ENCODE data around the gene COBL. TPM values are rescaled to one million over a fixed set of nuclear protein-coding genes. Genes with fewer than 3 reads are reported as not detected.

The COBL gene
- total RNA-seq, 6 experiments from 2014 or later = 21.5 to 35.9 (median 24.6) TPM

DNA sequence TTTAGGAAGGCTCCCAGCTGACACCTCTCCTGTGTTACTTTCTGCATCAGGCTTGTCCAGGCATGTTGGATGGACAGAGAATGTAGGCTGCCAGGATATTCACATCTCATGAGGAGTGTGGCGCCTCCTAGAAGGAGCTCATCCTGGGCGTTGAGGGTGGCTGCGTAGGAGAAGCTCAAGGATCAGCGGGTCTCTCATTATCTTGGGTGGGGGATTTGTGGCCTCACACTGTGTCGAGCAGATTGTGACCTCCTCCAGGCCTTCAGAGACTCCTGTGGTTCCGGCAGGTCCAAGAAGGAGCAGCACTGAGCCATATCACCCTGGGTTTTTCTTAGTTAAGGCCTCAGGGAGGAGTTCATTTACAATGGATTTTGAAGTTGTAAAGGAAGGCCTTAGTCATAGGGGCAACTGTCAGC is 8.7 kb upstream of the COBL start:
- H3K36me3 ChIP-seq = no peaks in the 10 kb centered on the region
- no peak for ATAC-seq
- H3K27me3 ChIP-seq = no peaks in the 10 kb centered on the region
- H3K4me1 ChIP-seq = peaks cover 0 to 45% (median 19%) of the 10 kb centered on the region in 4 donors
- H3K27ac ChIP-seq = peak overlapping the region in 2 of 3 donors; percentile 46 to 65
- TF ChIP-seq CTCF (IDR thresholded peaks at IDR 0.05) (no peak), POLR2A (IDR thresholded peaks at IDR 0.05) (no peak)
- 90% methylated on average over 4 of the region's 6 CpGs for WGBS (ENCODE audit: insufficient coverage, low coverage, low lambda C conversion rate, missing lambda C conversion rate)
- intact Hi-C loops (cut with DNase I) = no loop called here
- no peaks in the 10 kb centered on the region for H3K9me3 ChIP-seq
- no peak overlapping the region for H3K4me3 ChIP-seq
- DNase-seq = no peak

DNA sequence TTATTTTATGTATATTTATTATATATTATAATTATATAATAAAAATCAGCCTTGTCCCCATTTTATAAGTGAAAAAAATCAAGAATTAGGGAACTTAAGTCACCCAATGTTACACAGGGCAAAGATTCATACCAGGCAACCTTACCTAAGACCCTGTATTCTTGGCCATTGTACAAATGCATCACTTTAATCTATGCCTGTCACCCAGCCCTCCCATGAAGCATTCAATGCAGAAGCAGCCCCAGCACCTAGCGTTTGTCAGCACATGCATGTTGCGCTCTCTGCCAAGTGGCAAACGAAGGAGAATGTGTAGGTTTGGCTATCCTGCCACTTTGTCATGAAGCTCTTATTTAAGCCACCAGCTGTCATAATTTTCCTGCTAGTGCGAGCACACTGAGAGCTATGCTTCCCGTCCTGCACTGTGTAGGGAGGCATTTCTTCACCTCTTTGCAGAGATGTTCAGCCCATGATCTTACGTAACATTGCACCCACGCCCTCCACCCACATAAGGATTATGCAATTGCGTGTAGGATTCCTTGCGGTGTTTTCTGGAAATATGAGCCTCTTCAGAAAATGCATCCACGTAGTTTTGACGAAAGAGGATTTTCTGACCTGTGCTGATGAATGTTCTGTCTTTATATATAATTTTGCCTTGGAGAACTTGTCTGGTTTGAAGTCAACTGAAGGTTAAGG is 7.7 kb upstream of the COBL start:
- no peak for DNase-seq
- Histone ChIP-seq H3K9me3 (no peaks in the 10 kb centered on the region), H3K27me3 (no peaks in the 10 kb centered on the region), H3K27ac (peak overlapping the region in 1 of 3 donors; percentile 65), H3K4me3 (no peak overlapping the region), H3K36me3 (no peaks in the 10 kb centered on the region), H3K4me1 (peaks cover 0 to 54% (median 21%) of the 10 kb centered on the region in 4 donors)
- intact Hi-C loops (cut with DNase I) = no loop called here
- ATAC-seq = peak; percentile 33 to 67 (median 52)
- 34% methylated on average over 10 of the region's 11 CpGs for WGBS (ENCODE audit: insufficient coverage, low coverage, low lambda C conversion rate, missing lambda C conversion rate)
- TF ChIP-seq POLR2A (IDR thresholded peaks at IDR 0.05) = no peak
- TF ChIP-seq CTCF (IDR thresholded peaks at IDR 0.05) = no peak

GRCh38 chr7:51321961-51322515 is 5.4 kb upstream of the COBL start:
- 90% methylated on average over 9 of the region's 11 CpGs for WGBS (ENCODE audit: insufficient coverage, low coverage, low lambda C conversion rate, missing lambda C conversion rate)
- Histone ChIP-seq H3K4me1 (peaks cover 0 to 61% (median 21%) of the 10 kb centered on the region in 4 donors), H3K27ac (no peak overlapping the region), H3K9me3 (no peaks in the 10 kb centered on the region), H3K36me3 (no peaks in the 10 kb centered on the region), H3K27me3 (no peaks in the 10 kb centered on the region), H3K4me3 (no peak overlapping the region)
- TF ChIP-seq CTCF (IDR thresholded peaks at IDR 0.05) (no peak), POLR2A (IDR thresholded peaks at IDR 0.05) (no peak)
- no peak for DNase-seq
- intact Hi-C loops (cut with DNase I) = no loop called here
- no peak for ATAC-seq

DNA sequence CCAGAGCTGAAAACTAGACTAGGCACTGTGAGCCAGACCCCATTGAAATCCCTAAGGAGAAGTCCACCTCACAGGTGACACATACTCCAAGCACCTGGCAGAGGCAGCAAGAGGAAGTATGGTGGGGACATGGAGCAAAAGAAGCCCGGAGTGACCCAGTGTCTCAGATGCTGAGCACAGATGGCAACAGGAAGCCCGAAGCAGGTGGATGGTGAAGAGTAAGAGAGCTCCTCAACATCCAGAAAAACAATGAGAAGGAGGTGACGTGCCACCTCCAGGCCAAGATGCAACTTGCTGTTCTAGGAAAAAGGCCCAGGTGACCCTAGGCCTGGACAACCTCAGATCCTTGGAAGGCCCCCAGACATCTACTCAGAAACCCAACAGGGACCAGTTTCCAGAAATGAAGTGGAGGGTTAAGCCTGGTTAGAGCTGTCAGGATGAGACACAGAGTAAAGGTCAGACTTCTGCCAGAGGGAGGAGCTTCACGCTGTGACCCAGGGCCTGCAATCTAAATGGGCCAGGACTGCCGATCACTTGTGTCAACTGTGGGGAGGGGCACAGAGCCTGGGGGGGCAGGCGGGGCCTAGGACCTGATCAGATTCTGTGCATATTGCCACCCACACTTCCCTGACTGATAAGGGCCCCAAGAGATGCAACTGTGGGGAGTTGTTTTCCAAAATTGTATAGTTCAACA is 2.4 kb upstream of the COBL start:
- TF ChIP-seq CTCF (IDR thresholded peaks at IDR 0.05) = no peak
- TF ChIP-seq POLR2A (IDR thresholded peaks at IDR 0.05) = no peak
- H3K36me3 ChIP-seq = no peaks in the 10 kb centered on the region
- peak overlapping the region; percentile 16 to 81 (median 47) for H3K27ac ChIP-seq
- WGBS (ENCODE audit: insufficient coverage, low coverage, low lambda C conversion rate, missing lambda C conversion rate) = 22% methylated on average over 5 of the region's 6 CpGs
- ATAC-seq (peak; percentile 62 to 75 (median 66)), DNase-seq (peak; percentile 73 to 86 (median 86))
- no peaks in the 10 kb centered on the region for H3K9me3 ChIP-seq
- H3K4me3 ChIP-seq = no peak overlapping the region
- peaks cover 0 to 46% (median 11%) of the 10 kb centered on the region in 4 donors for H3K4me1 ChIP-seq
- intact Hi-C loops (cut with DNase I) = no loop called here
- H3K27me3 ChIP-seq = no peaks in the 10 kb centered on the region

All from right lobe of liver (tissue), 6 donors.